KMS-11 (cell line): ENCODE measurements around the gene TTLL11.

ENCODE experiments used
- H2AFZ ChIP-seq: fragments of 200-600 bp; sonication (generic); 2 replicates; pipeline ENCODE4 v1.6.1; 2016; ENCODE audit warnings: antibody characterized with exemption, mixed run types, low read depth
- H3K27ac ChIP-seq: fragments of 200-600 bp; sonication (generic); 2 replicates; pipeline ENCODE4 v1.6.1; 2016; ENCODE audit warnings: mild to moderate bottlenecking, mixed run types
- H3K27me3 ChIP-seq: fragments of 200-600 bp; sonication (generic); 2 replicates; pipeline ENCODE4 v1.6.1; 2017; ENCODE audit warnings: mild to moderate bottlenecking, low read depth, mixed run types, moderate library complexity; ENCODE audit not compliant: insufficient read depth
- H3K36me3 ChIP-seq: fragments of 200-600 bp; sonication (generic); 2 replicates; pipeline ENCODE4 v1.6.1; 2017; ENCODE audit warnings: mild to moderate bottlenecking, mixed run types; ENCODE audit not compliant: insufficient read depth
- H3K4me1 ChIP-seq: fragments of 200-600 bp; sonication (generic); 2 replicates; pipeline ENCODE4 v1.6.1; 2016; ENCODE audit warnings: mild to moderate bottlenecking, low read depth, mixed run types; ENCODE audit not compliant: poor library complexity, severe bottlenecking
- H3K4me2 ChIP-seq: fragments of 200-600 bp; sonication (generic); 2 replicates; pipeline ENCODE4 v1.7.0; 2016; ENCODE audit warnings: mild to moderate bottlenecking, mixed run types
- H3K4me3 ChIP-seq: fragments of 200-600 bp; sonication (generic); IDR thresholded peaks from 2 replicates; pipeline ENCODE4 v1.6.1; 2017; ENCODE audit warnings: low read depth, low read length, mixed read lengths; ENCODE audit not compliant: insufficient read depth
- H3K79me2 ChIP-seq: fragments of 200-600 bp; sonication (generic); 2 replicates; pipeline ENCODE4 v1.6.1; 2016; ENCODE audit warnings: low read depth, mixed run types; ENCODE audit not compliant: insufficient read depth
- H3K9ac ChIP-seq: fragments of 200-600 bp; sonication (generic); 2 replicates; pipeline ENCODE4 v1.6.1; 2016; ENCODE audit warnings: mild to moderate bottlenecking, mixed run types
- H4K20me1 ChIP-seq: fragments of 200-600 bp; sonication (generic); 2 replicates; pipeline ENCODE4 v1.6.1; 2016; ENCODE audit warnings: mild to moderate bottlenecking, mixed run types; ENCODE audit not compliant: insufficient read depth
- CTCF ChIP-seq: fragments of 200-600 bp; sonication (generic); conservative IDR thresholded peaks from 2 replicates; pipeline ENCODE4 v1.6.1; 2017; ENCODE audit warnings: low read depth, mild to moderate bottlenecking, antibody characterized with exemption, low read length, moderate library complexity, mixed read lengths

TTLL11 gene

DNA sequence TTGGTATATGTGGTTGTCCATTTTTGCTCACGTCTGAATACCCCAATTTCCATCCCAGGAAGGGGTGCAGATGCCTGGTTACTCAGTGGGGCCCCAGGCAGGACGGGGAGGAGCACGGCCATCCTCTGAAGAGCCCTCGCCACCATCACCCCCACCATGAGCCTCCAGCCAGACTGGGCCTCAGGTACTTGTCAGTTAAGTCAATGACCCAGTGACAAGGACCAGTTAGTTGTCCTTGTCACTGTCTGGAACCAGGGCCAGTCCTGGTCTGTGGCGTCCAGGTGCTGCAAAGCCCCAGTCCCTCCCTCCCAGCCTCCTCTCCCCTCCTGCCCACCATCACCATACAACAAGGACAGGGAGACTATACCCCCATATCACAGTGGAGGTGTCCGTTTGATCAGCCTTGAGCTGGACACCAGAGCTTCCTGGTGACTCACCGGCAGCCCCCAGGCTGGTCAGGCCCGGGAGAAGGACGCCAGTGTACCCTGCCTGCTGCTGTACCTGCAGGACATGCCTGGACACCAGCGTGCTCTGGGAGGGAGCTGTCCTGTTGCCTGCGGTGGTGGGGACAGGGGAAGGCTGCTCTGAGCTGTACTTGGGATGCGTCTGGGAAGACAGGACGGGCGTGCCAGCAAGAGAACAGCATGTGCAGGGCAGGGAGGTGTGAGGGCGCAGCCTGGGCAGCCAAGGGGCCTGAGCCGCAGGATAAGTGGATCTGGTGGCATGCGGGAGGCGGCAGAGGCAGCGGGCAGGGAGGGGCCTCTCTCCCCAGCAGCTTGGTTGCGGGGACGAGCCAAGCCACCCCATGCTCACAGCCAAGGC lies 32.6 kb upstream of the TTLL11 start:
- Histone ChIP-seq H3K27ac (no peak overlapping the region), H3K79me2 (no peaks in the 10 kb centered on the region), H3K4me2 (no peak overlapping the region), H3K36me3 (no peaks in the 10 kb centered on the region), H2AFZ (no peak overlapping the region), H3K4me3 (no peak overlapping the region), H4K20me1 (no peaks in the 10 kb centered on the region), H3K27me3 (no peaks in the 10 kb centered on the region), H3K4me1 (no peaks in the 10 kb centered on the region), H3K9ac (no peak overlapping the region)
- TF ChIP-seq CTCF: peak; percentile 29

- Histone ChIP-seq H3K79me2 (no peaks in the 10 kb centered on the region), H2AFZ (no peak overlapping the region), H3K4me2 (no peak overlapping the region), H4K20me1 (no peaks in the 10 kb centered on the region), H3K4me3 (no peak overlapping the region), H3K36me3 (no peaks in the 10 kb centered on the region), H3K9ac (no peak overlapping the region), H3K27me3 (no peaks in the 10 kb centered on the region), H3K4me1 (no peaks in the 10 kb centered on the region), H3K27ac (no peak overlapping the region)
- TF ChIP-seq CTCF: peak; percentile 92
Observed at GRCh38 chr9:122125158-122125508, 32.0 kb upstream of the TTLL11 start.

DNA sequence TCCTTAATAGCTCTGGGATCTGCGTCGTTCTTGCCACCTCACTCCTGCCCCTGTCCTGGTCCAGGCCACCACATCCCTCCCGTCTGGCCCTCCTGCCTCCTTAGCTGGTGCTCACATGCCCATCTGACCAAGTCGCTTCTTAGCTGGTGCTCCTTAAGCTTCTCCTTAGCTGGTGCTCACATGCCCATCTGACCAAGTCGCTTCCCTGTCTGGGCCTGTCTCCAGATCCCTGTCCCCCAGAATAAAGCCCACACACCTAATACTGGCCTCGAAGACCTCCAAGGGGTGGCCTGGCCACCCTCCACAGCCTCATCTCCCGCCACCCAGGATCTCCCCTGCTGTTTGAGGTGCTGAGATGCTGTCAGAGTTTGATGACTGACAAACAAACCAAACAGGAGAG lies 31.4 kb upstream of the TTLL11 start:
- no peak overlapping the region for H3K27ac ChIP-seq
- no peak overlapping the region for H2AFZ ChIP-seq
- H4K20me1 ChIP-seq: no peaks in the 10 kb centered on the region
- no peak overlapping the region for H3K4me3 ChIP-seq
- no peaks in the 10 kb centered on the region for H3K36me3 ChIP-seq
- H3K4me1 ChIP-seq: no peaks in the 10 kb centered on the region
- no peaks in the 10 kb centered on the region for H3K27me3 ChIP-seq
- H3K4me2 ChIP-seq: no peak overlapping the region
- no peaks in the 10 kb centered on the region for H3K79me2 ChIP-seq
- no peak for TF ChIP-seq CTCF
- no peak overlapping the region for H3K9ac ChIP-seq

DNA sequence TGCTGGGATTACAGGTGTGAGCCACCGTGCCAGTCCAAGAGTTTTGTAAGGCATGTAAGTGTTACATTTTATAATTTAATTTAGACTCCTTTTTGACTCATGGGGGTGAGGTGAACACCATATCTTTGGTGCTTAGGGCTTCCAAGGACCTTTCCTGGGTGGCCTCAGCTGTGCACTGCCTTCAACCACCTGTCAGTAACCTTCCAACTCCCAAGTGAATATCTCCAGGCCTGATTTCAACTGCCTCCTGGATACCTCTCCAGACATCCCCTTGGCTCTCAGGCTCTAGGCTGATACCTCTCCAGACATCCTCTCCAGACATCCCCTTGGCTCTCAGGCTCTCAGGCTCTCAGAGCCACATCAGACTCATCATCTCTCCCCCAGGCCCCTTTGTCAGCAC lies 30.9 kb upstream of the TTLL11 start:
- Histone ChIP-seq H3K9ac (no peak overlapping the region), H2AFZ (no peak overlapping the region), H3K36me3 (no peaks in the 10 kb centered on the region), H3K4me3 (no peak overlapping the region), H3K27ac (no peak overlapping the region), H3K4me1 (no peaks in the 10 kb centered on the region), H3K4me2 (no peak overlapping the region), H3K79me2 (no peaks in the 10 kb centered on the region), H4K20me1 (no peaks in the 10 kb centered on the region), H3K27me3 (no peaks in the 10 kb centered on the region)
- no peak for TF ChIP-seq CTCF
